OCI-LY1 (cell line): ENCODE measurements around the gene COMMD3.

Experiments used
- EZH2 ChIP-seq: fragments of 200-600 bp; sonication (generic), shearing (Covaris generic); IDR thresholded peaks from 2 replicates; pipeline ENCODE4 v1.8.0; 2017; ENCODE audit warnings: borderline replicate concordance, mixed run types, mild to moderate bottlenecking, antibody characterized with exemption, low read length, moderate library complexity, mixed read lengths
- TF ChIP-seq, protein P1 (sequence below): fragments of 200-600 bp; sonication (generic), shearing (Covaris generic); IDR thresholded peaks from 2 replicates; pipeline ENCODE4 v1.5.1; 2017; ENCODE audit warnings: mild to moderate bottlenecking, antibody characterized with exemption, low read length, moderate library complexity, mixed read lengths

DNA sequence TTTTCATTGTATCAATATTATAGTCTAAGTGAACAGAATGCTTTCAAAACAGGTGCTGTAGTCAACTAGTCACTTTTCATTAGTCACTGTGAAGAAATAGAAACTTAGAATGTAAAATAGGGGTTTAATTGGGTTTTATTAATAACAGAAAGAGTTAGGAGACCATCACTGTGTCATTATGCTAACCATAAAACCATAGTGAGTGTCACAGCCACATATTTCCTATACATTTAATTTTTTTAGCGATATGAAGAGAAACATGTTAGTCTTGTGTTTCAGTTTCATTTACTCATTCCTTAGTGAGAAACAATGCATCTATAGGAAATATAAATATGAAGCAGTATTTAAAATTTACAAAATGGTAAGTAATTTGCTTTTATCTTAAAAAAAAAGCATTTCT lies 51.3 kb downstream of the COMMD3 start:
- TF ChIP-seq, protein P1, sequence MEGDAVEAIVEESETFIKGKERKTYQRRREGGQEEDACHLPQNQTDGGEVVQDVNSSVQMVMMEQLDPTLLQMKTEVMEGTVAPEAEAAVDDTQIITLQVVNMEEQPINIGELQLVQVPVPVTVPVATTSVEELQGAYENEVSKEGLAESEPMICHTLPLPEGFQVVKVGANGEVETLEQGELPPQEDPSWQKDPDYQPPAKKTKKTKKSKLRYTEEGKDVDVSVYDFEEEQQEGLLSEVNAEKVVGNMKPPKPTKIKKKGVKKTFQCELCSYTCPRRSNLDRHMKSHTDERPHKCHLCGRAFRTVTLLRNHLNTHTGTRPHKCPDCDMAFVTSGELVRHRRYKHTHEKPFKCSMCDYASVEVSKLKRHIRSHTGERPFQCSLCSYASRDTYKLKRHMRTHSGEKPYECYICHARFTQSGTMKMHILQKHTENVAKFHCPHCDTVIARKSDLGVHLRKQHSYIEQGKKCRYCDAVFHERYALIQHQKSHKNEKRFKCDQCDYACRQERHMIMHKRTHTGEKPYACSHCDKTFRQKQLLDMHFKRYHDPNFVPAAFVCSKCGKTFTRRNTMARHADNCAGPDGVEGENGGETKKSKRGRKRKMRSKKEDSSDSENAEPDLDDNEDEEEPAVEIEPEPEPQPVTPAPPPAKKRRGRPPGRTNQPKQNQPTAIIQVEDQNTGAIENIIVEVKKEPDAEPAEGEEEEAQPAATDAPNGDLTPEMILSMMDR, result no peak
- TF ChIP-seq EZH2, result no peak
